ENCODE data around the gene ARFGAP1.

Gene ARFGAP1

DNA sequence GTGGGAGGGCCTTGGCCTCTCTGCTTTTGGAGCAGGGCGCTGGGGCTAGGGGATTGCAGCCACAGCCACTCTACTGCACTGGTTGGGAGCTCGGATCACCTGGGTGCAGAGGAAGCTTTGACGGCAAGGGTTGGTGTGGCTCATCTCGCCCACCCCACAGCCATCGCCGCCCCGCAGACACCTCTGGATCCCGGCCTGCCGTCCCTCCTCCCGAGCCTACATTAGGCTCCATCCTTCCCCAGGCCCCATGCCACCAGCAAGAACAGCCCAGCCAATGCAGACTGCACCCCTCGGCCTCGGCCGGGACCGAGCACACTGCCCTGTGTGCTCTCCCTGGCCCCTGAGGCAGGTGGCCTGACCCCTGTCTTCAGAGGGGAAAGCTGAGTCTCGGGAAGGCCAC lies 12.1 kb upstream of the ARFGAP1 start:
- DNase-seq (ENCODE audit: low spot score in 2 of 2) (no peak), ATAC-seq (ENCODE audit: low read depth) (no peak)
- no peaks in the 10 kb centered on the region for H3K9me3 Mint-ChIP-seq
- peaks cover 40% of the 10 kb centered on the region for H3K27me3 Mint-ChIP-seq
- H3K36me3 Mint-ChIP-seq, result peaks cover 2% of the 10 kb centered on the region
- H3K4me1 Mint-ChIP-seq, result peaks cover 7% of the 10 kb centered on the region
- H3K4me3 Mint-ChIP-seq, result no peak overlapping the region
- H3K27ac Mint-ChIP-seq, result no peak overlapping the region

- ATAC-seq (ENCODE audit: low read depth) (no peak), DNase-seq (ENCODE audit: low spot score in 2 of 2) (no peak)
- Mint-ChIP-seq H3K9me3 (no peaks in the 10 kb centered on the region), H3K4me1 (peaks cover 7% of the 10 kb centered on the region), H3K27ac (no peak overlapping the region), H3K4me3 (no peak overlapping the region), H3K36me3 (peaks cover 2% of the 10 kb centered on the region), H3K27me3 (peaks cover 40% of the 10 kb centered on the region)
Measured at GRCh38 chr20:63261060-63261794, 11.4 kb upstream of the ARFGAP1 start.

GRCh38 chr20:63261795-63262528 lies 10.7 kb upstream of the ARFGAP1 start:
- Mint-ChIP-seq H3K27me3 (peaks cover 36% of the 10 kb centered on the region), H3K9me3 (no peaks in the 10 kb centered on the region), H3K36me3 (peaks cover 2% of the 10 kb centered on the region), H3K4me1 (peaks cover 5% of the 10 kb centered on the region), H3K27ac (no peak overlapping the region), H3K4me3 (no peak overlapping the region)
- no peak for ATAC-seq (ENCODE audit: low read depth)
- no peak for DNase-seq (ENCODE audit: low spot score in 2 of 2)

DNA sequence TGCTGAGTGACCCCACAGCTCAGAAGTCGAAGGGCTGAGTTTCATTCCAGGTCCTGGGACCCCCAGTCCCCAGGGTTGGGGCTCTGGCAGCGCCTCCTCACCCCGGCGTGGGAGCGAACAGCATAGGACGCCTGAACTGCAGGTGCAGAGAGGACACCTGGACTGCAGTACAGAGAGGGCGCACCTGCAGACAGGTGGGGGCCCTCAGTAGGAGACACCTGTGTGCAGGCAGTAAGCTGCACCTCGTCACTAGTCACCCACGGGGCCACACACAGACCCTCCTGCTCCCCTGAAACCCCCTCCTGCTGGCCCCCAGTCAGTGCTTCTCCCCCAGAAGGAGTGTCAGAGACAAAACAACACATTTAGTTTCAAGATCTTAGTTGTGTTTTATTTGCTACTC lies 9.8 kb upstream of the ARFGAP1 start:
- peaks cover 2% of the 10 kb centered on the region for H3K36me3 Mint-ChIP-seq
- H3K4me3 Mint-ChIP-seq, result no peak overlapping the region
- H3K27ac Mint-ChIP-seq, result no peak overlapping the region
- DNase-seq (ENCODE audit: low spot score in 2 of 2) (no peak), ATAC-seq (ENCODE audit: low read depth) (no peak)
- no peaks in the 10 kb centered on the region for H3K9me3 Mint-ChIP-seq
- peaks cover 3% of the 10 kb centered on the region for H3K4me1 Mint-ChIP-seq
- H3K27me3 Mint-ChIP-seq, result peaks cover 29% of the 10 kb centered on the region

DNA sequence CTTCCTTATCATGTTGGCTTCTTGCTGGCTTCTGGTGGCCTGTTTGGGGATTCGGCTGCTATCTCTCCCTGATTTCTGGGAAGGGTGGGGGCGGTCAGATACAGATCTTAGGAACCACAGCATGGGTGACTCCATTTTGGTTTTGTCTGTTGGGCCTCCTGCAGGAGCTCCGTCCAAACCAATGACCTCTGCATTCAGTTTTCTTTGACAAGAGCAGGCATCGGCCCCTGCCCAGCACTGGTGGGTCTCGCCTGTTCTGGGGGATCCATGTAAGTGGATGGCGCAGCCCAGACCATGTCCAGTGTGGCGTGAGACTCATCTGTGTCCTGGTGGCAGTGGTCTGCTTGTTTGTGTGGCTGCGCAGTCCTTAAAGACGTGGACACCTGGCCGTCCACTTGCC lies 8.6 kb upstream of the ARFGAP1 start:
- ATAC-seq (ENCODE audit: low read depth), result no peak
- no peak overlapping the region for H3K27ac Mint-ChIP-seq
- H3K9me3 Mint-ChIP-seq, result no peaks in the 10 kb centered on the region
- H3K4me1 Mint-ChIP-seq, result peaks cover 3% of the 10 kb centered on the region
- H3K4me3 Mint-ChIP-seq, result no peak overlapping the region
- DNase-seq (ENCODE audit: low spot score in 2 of 2), result no peak
- peaks cover 29% of the 10 kb centered on the region for H3K27me3 Mint-ChIP-seq
- H3K36me3 Mint-ChIP-seq, result peaks cover 2% of the 10 kb centered on the region

DNA sequence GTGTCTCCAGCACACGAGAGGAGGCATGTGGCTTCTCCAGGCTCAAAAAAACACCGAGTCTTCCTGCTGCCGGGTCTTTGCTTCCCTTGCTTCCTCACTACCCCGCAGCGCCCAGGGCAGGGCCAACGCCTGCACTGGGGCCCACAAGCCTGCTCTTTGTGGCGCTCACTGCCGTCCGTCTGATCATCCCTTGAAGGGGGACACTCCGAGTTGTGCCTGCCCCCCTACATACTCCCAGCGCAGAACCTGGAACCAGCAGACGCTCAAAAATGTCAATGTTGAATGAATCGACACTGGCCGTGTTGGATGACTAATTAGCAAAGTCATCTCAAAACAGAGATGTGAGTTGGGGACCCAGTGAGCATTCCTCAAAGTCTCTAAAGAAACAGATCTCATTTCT lies 8.1 kb upstream of the ARFGAP1 start:
- Mint-ChIP-seq H3K9me3 (no peaks in the 10 kb centered on the region), H3K36me3 (peaks cover 2% of the 10 kb centered on the region), H3K4me3 (no peak overlapping the region)

GRCh38 chr20:63265891-63266515 lies 6.6 kb upstream of the ARFGAP1 start:
- Mint-ChIP-seq H3K27ac (no peak overlapping the region), H3K4me1 (peaks cover 3% of the 10 kb centered on the region), H3K4me3 (no peak overlapping the region), H3K9me3 (no peaks in the 10 kb centered on the region), H3K27me3 (peaks cover 18% of the 10 kb centered on the region), H3K36me3 (peaks cover 2% of the 10 kb centered on the region)
- DNase-seq (ENCODE audit: low spot score in 2 of 2) (no peak), ATAC-seq (ENCODE audit: low read depth) (no peak)

More for the DNA sequence above, 8.1 kb upstream of the ARFGAP1 start:
- H3K27me3 Mint-ChIP-seq, result peaks cover 26% of the 10 kb centered on the region
- peaks cover 3% of the 10 kb centered on the region for H3K4me1 Mint-ChIP-seq
- DNase-seq (ENCODE audit: low spot score in 2 of 2) (no peak), ATAC-seq (ENCODE audit: low read depth) (no peak)
- H3K27ac Mint-ChIP-seq, result no peak overlapping the region

- DNase-seq (ENCODE audit: low spot score in 2 of 2) (no peak), ATAC-seq (ENCODE audit: low read depth) (no peak)
- Mint-ChIP-seq H3K4me1 (peaks cover 3% of the 10 kb centered on the region), H3K9me3 (no peaks in the 10 kb centered on the region), H3K27me3 (peaks cover 13% of the 10 kb centered on the region), H3K36me3 (peaks cover 2% of the 10 kb centered on the region), H3K27ac (no peak overlapping the region), H3K4me3 (no peak overlapping the region)
Measured at GRCh38 chr20:63267691-63268090, 4.9 kb upstream of the ARFGAP1 start.

GRCh38 chr20:63268256-63268655 lies 4.4 kb upstream of the ARFGAP1 start:
- no peaks in the 10 kb centered on the region for H3K9me3 Mint-ChIP-seq

DNA sequence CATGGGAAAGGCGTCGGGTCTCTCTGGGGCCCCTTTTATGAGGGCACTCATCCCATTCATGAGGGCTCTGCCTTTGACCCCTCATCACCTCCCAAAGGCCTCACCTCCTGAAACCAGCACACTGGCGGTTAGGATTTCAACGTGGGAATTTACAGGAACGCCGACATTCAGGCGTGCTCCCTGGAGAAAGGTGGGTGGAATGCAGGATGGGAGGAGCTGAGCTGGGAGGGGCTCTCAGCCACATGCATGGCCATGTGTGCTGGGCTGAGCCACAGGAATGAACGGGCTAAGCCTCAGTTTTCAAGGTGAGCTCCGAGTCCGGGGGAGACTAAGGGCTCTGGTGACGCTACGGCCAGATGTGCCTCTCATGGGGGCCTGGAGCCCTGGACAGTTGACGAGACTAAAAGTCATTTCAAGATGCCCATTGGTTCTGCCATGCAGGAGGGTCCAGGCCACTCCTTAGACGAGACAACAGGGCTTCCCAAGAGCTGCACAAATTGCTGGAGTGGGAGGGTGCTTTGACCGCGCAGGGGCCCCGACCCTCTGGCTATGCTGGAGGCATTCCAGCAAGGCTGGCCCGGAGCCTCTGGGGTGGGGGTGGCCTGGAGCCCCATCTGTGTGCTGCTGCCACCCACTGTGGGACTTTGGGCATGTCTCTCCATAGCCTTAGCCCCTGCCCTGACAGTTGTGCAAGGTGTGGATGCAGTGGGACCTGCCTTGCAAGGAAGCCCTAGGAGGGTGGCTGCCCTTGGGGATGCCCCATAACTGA lies 3.8 kb upstream of the ARFGAP1 start:
- no peak for DNase-seq (ENCODE audit: low spot score in 2 of 2)

More at GRCh38 chr20:63268256-63268655, 4.4 kb upstream of the ARFGAP1 start:
- Mint-ChIP-seq H3K4me1 (peaks cover 3% of the 10 kb centered on the region), H3K36me3 (peaks cover 2% of the 10 kb centered on the region), H3K27ac (no peak overlapping the region), H3K4me3 (no peak overlapping the region), H3K27me3 (peaks cover 10% of the 10 kb centered on the region)
- ATAC-seq (ENCODE audit: low read depth) (no peak), DNase-seq (ENCODE audit: low spot score in 2 of 2) (no peak)

GRCh38 chr20:63269724-63270123 lies 2.9 kb upstream of the ARFGAP1 start:
- Mint-ChIP-seq H3K4me3 (no peak overlapping the region), H3K27ac (no peak overlapping the region), H3K27me3 (peaks cover 7% of the 10 kb centered on the region), H3K9me3 (no peaks in the 10 kb centered on the region), H3K36me3 (no peaks in the 10 kb centered on the region), H3K4me1 (peaks cover 15% of the 10 kb centered on the region)
- ATAC-seq (ENCODE audit: low read depth) (no peak), DNase-seq (ENCODE audit: low spot score in 2 of 2) (no peak)

More for the DNA sequence above, 3.8 kb upstream of the ARFGAP1 start:
- no peak overlapping the region for H3K27ac Mint-ChIP-seq
- no peaks in the 10 kb centered on the region for H3K9me3 Mint-ChIP-seq
- H3K4me1 Mint-ChIP-seq, result peaks cover 8% of the 10 kb centered on the region
- H3K36me3 Mint-ChIP-seq, result peaks cover 2% of the 10 kb centered on the region
- no peak overlapping the region for H3K4me3 Mint-ChIP-seq
- ATAC-seq (ENCODE audit: low read depth), result no peak
- H3K27me3 Mint-ChIP-seq, result peaks cover 10% of the 10 kb centered on the region

- Mint-ChIP-seq H3K27ac (no peak overlapping the region), H3K4me3 (no peak overlapping the region), H3K4me1 (peaks cover 17% of the 10 kb centered on the region), H3K36me3 (peaks cover under 1% of the 10 kb centered on the region), H3K9me3 (no peaks in the 10 kb centered on the region), H3K27me3 (peaks cover 3% of the 10 kb centered on the region)
- DNase-seq (ENCODE audit: low spot score in 2 of 2), result no peak
- no peak for ATAC-seq (ENCODE audit: low read depth)
Measured at GRCh38 chr20:63270606-63271325, 1.8 kb upstream of the ARFGAP1 start.

DNA sequence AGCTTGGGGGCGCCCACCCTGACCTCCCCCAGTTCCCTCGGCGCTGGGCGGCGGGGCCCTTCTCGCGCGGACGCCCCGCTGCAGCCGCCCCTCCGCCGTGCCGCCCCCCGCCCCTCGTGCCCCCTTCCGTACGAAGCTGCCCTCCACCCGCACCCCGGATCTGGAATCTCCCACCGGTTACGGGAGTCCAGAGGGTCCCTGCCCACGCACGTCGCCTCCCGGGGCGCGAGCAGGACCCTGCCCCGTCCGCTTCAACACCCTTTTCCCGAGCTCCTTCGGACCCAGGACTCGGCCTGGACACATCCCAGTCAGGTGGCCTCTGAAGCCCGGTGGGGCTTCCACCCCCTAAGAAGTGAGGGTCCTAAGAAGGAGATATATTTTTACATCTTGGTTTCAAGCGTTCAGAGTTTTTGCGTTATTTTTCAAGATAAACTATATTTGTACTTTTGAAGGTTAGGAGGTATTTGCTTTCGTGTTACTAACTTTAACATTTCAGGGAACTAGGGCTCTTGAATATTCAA lies 506 bp downstream of the ARFGAP1 start:
- H3K27ac Mint-ChIP-seq, result peak overlapping the region; percentile 88
- H3K27me3 Mint-ChIP-seq, result no peaks in the 10 kb centered on the region
- peaks cover 5% of the 10 kb centered on the region for H3K36me3 Mint-ChIP-seq
- peaks cover 17% of the 10 kb centered on the region for H3K4me1 Mint-ChIP-seq
- ATAC-seq (ENCODE audit: low read depth) (no peak), DNase-seq (ENCODE audit: low spot score in 2 of 2) (no peak)
- H3K4me3 Mint-ChIP-seq, result peak overlapping the region; percentile 94
- H3K9me3 Mint-ChIP-seq, result no peaks in the 10 kb centered on the region
